GM12875 (cell line): ENCODE measurements around the gene ZFR.

ENCODE experiments used
- H3K4me3 ChIP-seq: one replicate; pipeline ENCODE4 v1.5.1; 2011; ENCODE audit warnings: low read depth, low read length, control low read depth
- CTCF ChIP-seq: IDR thresholded peaks from 2 replicates; pipeline ENCODE4 v1.5.1; 2011; ENCODE audit warnings: low read depth, mild to moderate bottlenecking, control low read depth, inconsistent platforms, low read length, moderate library complexity, borderline replicate concordance; ENCODE audit not compliant: insufficient read depth

ZFR gene

GRCh38 chr5:32331217-32331934, 113.2 kb downstream of the ZFR start:
- no peak overlapping the region for H3K4me3 ChIP-seq
- no peak for TF ChIP-seq CTCF

GRCh38 chr5:32330126-32330971, 114.2 kb downstream of the ZFR start:
- TF ChIP-seq CTCF: no peak
- no peak overlapping the region for H3K4me3 ChIP-seq

- H3K4me3 ChIP-seq: no peak overlapping the region
- peak; percentile 81 for TF ChIP-seq CTCF
Measured at GRCh38 chr5:32329395-32329834, 115.1 kb downstream of the ZFR start.

GRCh38 chr5:32326216-32326772, 118.2 kb downstream of the ZFR start:
- H3K4me3 ChIP-seq: no peak overlapping the region
- TF ChIP-seq CTCF: no peak

- no peak overlapping the region for H3K4me3 ChIP-seq
- TF ChIP-seq CTCF: no peak
Measured at GRCh38 chr5:32325616-32326015, 118.9 kb downstream of the ZFR start.

- TF ChIP-seq CTCF: no peak
- H3K4me3 ChIP-seq: no peak overlapping the region
Measured at GRCh38 chr5:32325062-32325461, 119.5 kb downstream of the ZFR start.
